ENCODE measurements around the gene PRSS16.
"Not testable (repeated sequence)": the region's sequence is repeated elsewhere in the genome, so short reads cannot be mapped to it uniquely, and the experiment has no call there.

PRSS16 gene, protein sequence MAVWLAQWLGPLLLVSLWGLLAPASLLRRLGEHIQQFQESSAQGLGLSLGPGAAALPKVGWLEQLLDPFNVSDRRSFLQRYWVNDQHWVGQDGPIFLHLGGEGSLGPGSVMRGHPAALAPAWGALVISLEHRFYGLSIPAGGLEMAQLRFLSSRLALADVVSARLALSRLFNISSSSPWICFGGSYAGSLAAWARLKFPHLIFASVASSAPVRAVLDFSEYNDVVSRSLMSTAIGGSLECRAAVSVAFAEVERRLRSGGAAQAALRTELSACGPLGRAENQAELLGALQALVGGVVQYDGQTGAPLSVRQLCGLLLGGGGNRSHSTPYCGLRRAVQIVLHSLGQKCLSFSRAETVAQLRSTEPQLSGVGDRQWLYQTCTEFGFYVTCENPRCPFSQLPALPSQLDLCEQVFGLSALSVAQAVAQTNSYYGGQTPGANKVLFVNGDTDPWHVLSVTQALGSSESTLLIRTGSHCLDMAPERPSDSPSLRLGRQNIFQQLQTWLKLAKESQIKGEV

DNA sequence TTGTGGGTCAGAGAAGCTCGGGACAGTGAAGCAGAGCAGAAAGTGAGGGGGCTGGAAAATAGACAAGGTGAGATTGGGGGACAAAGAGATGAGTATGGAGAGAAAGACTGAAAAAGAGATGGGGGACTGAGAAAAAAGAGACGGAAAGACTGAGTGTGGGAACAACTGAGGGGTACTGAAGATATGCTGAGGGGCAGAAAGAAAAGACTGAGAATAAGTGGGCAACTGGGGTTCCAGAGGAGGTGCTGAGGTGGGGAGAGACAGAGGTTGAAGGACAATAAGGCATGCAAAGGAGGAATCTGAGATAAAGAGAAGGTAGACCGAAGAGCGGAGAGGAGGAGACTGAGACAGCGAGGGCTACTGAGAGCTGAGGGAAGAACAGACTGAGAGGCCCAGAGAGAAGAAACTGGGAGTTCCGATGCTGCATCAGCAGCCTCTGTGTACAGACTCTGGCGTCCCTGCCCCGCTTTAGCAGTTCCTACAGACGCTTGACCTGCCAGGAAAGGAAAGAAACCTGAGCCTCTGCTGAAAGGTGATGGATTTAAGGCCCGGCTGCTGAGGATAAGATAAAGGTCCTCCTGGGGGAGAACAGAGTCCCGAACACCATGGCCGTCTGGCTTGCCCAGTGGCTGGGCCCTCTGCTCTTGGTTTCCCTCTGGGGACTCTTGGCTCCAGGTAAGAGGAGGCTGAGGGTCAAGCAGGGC lies at the start of gene PRSS16:
TSS of gene PRSS16 (plus strand) at position 569 of the 704 bp plus-strand sequence. CDS start at position 606, 37 bp downstream.
- H3K4me3 ChIP-seq (ENCODE audit: low read depth, low read length), result no peak within 1 kb of the TSS
- TF ChIP-seq, protein P1, sequence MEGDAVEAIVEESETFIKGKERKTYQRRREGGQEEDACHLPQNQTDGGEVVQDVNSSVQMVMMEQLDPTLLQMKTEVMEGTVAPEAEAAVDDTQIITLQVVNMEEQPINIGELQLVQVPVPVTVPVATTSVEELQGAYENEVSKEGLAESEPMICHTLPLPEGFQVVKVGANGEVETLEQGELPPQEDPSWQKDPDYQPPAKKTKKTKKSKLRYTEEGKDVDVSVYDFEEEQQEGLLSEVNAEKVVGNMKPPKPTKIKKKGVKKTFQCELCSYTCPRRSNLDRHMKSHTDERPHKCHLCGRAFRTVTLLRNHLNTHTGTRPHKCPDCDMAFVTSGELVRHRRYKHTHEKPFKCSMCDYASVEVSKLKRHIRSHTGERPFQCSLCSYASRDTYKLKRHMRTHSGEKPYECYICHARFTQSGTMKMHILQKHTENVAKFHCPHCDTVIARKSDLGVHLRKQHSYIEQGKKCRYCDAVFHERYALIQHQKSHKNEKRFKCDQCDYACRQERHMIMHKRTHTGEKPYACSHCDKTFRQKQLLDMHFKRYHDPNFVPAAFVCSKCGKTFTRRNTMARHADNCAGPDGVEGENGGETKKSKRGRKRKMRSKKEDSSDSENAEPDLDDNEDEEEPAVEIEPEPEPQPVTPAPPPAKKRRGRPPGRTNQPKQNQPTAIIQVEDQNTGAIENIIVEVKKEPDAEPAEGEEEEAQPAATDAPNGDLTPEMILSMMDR (IDR thresholded peaks at IDR 0.05; ENCODE audit: low read depth, low read length, missing control alignments), result no peak
- no peak for DNase-seq (ENCODE audit: low read depth)

DNA sequence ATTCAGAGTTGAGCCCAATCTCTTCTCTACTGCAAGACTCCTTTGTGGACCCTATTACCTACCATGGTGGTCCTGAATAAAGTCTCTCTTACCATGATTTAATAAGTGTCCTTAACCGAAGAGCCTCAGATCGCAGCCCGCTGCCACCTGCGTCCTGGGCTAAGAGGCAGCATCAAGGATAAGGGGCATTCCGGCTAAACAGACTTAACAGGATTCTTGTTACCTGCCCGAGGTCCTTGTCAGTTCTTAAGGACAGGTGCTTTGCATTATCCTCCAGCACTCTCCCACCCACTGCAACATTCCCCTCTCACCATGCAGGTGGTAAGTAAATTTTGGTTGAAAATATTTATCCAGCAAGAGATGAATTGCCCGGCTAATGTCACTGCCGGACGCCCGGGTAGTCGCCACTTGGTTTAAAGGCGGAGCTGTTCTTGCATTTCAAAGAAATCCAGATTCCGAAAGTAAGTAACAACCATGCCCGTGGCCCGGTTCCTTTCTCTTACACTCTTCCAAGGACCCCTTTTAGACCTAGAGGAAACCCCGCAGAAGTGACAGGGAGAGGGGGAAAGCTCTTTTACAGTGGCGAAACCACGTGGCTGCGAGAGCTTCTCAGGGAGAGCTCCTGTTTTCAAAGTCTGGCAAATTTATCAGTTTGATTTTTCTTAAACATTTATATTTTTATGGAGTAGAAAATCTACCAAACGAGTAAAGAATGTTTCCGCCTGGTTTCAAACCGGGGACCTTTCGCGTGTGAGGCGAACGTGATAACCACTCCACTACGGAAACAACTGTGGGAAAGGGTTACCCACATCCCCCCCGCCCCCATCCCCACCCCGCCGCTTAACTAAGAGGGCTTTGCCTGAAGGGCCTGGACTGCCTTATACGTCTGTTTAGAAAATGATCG lies 41.9 kb upstream of the PRSS16 start:
- TF ChIP-seq, protein P1 (IDR thresholded peaks at IDR 0.05; ENCODE audit: low read depth, low read length, missing control alignments), result no peak
- DNase-seq (ENCODE audit: low read depth), result no peak
- H3K4me3 ChIP-seq (ENCODE audit: low read depth, low read length), result no peak overlapping the region

DNA sequence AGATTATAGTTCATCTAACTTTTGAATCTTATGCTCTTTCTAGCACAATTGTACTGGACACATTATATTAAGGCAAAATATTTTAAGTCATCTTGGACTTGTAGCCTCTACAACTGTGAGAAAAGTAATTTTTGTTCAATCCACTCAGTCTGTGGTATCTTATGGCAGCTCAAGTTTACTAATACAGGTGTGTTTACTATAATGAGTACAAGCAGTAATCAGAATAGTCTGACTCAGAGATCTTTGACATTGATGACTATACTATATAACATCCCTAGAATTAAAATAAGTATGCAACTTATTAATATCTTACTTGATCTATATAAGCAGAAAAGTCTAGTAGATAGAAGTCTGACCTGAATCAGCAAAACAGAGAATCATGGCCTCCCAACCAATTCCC lies 40.7 kb upstream of the PRSS16 start:
- DNase-seq (ENCODE audit: low read depth), result no peak
- H3K4me3 ChIP-seq (ENCODE audit: low read depth, low read length), result no peak overlapping the region
- TF ChIP-seq, protein P1 (IDR thresholded peaks at IDR 0.05; ENCODE audit: low read depth, low read length, missing control alignments), result no peak

DNA sequence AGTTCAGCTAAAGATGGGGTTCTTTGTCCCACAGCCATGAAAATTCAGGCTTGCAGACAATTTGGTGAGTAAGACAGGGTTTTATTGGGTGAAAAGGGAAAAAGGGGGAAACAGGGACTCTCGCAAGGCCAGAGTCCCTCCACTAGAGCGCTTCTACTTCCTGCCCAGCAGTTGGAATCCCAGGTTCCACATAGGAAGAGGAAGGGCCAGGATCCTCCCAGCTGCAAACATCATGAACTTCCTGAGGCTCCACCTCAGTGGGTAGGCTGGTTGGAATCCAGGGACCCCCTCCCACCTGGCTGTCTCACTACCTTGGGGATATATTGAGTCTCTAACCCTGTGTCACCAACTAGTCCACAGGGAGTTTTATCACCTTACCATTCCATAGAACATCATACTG lies 39.5 kb upstream of the PRSS16 start:
- DNase-seq (ENCODE audit: low read depth), result no peak
- H3K4me3 ChIP-seq (ENCODE audit: low read depth, low read length), result no peak overlapping the region
- TF ChIP-seq, protein P1 (IDR thresholded peaks at IDR 0.05; ENCODE audit: low read depth, low read length, missing control alignments), result no peak

DNA sequence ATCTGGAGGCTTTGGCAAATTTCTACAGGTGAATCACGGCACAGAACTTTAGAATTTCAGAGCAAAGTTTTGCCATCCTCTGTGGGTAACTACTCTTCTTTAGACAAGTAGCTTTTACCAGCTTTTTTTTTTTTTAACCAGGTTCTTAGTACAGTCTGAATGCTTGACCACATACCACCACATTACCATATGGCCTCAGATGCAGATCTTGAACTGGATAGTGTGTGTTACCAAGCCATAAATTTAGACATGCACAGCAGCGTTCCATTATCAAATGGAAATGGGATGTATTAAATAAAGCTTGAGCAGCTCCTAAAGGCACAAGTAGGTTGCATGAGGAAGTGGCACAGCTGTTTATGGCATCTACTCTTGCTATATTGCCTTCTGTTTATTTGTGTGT lies 38.3 kb upstream of the PRSS16 start:
- no peak for DNase-seq (ENCODE audit: low read depth)
- TF ChIP-seq, protein P1 (IDR thresholded peaks at IDR 0.05; ENCODE audit: low read depth, low read length, missing control alignments), result no peak
- no peak overlapping the region for H3K4me3 ChIP-seq (ENCODE audit: low read depth, low read length)

DNA sequence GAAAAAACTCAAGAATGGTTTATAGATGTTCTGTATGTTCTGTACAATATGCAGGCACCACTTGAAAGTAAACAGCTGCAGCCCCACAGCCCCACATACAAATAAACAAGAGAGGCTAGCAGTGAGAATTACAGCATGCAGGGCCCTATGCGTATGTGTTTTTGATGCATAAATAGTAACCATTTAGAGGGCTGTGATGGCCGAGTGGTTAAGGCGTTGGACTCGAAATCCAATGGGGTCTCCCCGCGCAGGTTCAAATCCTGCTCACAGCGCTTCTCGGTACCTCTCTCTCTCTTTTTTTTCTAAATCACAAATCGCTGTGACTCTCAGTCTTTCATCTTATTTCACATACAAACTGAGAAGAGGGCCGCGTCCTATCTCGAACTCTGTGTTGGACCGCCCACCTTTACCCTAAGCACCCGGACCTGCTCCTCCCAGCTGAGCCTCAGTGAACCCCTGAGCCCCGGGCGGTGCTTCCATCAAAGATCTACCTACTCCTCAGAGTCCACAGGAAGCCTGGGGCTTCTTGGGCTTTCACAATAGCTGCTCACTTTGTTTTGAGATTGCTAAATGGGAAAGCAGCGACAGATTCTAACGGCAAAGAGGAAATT lies 37.7 kb upstream of the PRSS16 start:
- TF ChIP-seq, protein P1 (IDR thresholded peaks at IDR 0.05; ENCODE audit: low read depth, low read length, missing control alignments), result no peak
- DNase-seq (ENCODE audit: low read depth), result no peak
- H3K4me3 ChIP-seq (ENCODE audit: low read depth, low read length), result no peak overlapping the region

DNA sequence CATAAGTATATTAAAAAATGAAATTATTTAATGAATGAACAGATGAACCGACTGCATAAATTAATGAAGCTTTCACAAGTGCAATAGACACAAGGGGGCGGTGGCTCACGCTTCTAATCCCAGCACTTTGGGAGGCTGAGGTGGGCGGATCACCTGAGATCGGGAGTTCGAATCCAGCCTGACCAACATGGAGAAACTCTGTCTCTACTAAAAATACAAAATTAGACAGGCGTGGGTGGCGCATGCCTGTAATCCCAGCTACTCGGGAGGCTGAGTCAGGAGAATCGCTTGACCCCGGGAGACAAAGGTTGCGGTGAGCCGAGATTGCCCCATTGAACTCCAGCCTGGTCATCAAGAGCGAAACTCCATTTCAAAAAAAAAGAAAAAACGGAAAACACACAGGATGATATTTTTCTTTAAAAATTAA lies 34.4 kb upstream of the PRSS16 start:
- not testable (repeated sequence) for DNase-seq (ENCODE audit: low read depth); H3K4me3 ChIP-seq (ENCODE audit: low read depth, low read length)

Measured in GM12864 (cell line).